ENCODE measurements around the gene CCDC137.

Gene CCDC137

GRCh38 chr17:81701288-81702071 is 34.9 kb downstream of the CCDC137 start:
- DNase-seq (ENCODE audit: low spot score) = no peak

- peak; percentile 91 for DNase-seq (ENCODE audit: low spot score)
Observed at GRCh38 chr17:81702934-81703746, 36.6 kb downstream of the CCDC137 start, which contains the start of gene MRPL12. MRPL12 (plus strand) TSS chr17:81703367; CDS start chr17:81703502, 135 bp downstream.

GRCh38 chr17:81703747-81704654 is 37.5 kb downstream of the CCDC137 start:
- no peak for DNase-seq (ENCODE audit: low spot score)

DNA sequence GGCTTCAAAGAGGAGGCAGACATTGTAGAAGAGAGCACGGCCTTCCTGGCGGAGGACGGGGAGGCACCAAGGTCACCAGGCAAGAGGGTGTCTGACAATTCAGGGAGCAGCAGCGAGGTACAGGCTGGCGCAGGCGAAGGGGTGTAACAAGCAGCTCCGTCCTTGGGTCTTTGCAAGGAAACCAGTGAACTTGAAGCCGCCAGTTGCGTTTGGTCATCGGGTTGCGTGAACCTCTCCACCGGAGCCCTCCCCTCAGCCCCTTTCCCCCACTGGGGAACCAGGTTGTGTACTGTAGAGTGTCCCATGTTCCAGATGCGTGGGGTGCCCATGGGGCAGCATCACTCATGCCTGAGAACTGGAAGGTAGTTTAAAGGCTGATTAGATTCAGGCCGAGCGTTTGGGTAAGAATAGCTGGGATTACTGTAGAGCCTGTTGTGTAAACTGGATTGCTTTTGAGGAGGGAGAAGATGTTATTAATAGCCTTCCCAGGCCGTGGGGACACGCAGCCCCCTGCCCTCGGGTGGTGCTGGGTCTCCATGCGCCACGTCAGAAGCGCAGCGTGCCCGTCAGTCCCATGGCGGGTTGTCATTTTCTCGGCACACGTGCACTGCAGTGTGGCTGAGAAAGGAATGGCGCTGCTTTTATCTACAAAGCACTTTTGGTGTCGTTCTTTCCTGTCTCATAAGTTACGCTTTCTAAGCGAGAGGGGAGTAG is 39.1 kb downstream of the CCDC137 start:
- no peak for DNase-seq (ENCODE audit: low spot score)

DNA sequence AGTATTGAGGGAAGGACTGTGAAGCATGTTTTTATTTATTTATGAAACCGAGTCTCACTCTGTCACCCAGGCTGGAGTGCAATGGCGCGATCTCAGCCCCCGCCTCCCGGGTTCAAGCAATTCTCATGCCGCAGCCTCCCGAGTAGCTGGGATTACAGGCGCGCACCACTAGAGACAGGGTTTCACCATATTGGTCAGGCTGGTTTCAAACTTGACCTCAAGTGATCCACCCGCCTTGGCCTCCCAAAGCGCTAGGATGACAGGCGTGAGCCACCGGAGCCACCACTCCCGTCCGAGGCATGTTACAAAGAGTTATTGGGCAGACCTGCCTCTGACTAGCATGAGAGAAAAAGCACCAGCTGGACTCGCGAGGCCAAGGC is 39.7 kb downstream of the CCDC137 start:
- DNase-seq (ENCODE audit: low spot score) = no peak

- DNase-seq (ENCODE audit: low spot score) = no peak
Observed at GRCh38 chr17:81706757-81707624, 40.5 kb downstream of the CCDC137 start.

- DNase-seq (ENCODE audit: low spot score) = no peak
Observed at GRCh38 chr17:81707725-81708646, 41.4 kb downstream of the CCDC137 start.

DNA sequence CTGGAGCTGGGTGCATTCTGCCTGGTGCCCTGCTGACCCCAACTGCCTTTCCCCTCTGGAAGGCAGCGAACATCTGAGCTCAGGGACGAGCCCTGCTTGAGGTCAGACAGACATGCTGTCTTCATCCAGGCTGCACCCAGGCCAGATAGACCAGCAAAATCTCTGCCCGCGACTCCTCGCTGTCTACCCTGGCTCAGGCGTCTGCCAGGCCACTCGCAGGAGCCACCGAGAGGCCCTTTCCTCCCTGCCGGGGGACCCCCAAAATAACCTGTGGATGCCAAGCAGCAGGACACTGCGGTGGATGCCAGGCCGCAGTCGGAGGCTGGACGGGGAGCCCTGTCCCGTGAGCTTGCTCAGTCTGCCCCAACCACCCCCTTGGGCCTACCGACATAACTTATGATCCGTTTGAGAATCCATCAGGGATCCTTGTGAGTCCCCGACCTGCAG is 42.2 kb downstream of the CCDC137 start:
- no peak for DNase-seq (ENCODE audit: low spot score)

DNA sequence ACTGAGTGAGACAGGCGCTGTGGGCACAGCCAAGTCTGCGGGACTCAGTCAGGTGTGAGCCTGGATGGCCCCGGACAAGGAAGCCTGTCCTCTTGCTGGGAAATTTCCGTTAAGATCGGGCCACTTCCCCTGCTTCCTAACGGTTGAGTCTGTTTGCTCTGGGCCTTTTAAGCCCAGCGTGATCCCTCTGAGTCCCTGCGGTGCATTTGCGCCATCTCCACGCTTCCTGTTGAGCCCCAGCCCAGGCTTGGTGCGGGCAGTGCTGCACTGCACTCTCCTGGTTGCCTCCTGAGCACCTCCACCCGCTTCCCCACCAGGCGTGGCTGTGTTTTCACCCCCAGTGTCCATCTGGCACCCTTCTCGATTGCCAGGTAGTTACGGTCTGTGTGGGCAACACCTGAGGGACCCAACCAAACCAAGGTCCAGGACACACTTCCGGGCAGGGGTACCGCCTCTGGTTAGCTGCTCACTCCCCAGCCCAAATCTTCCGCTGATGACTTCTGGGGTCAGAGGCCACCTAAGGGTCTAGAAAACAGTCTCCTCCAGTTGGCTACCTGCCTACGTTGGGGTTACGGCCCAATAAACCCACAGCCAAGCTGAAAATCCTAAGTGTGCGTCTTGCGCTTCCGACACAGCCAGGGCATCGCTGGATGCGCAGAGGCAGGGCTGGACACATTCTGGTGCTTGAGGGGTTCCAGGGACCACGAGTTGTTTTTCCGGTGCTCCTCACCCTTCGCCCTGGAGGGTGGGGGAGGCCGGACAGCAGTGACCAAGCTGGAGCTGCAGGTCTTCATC is 44.2 kb downstream of the CCDC137 start:
- no peak for DNase-seq (ENCODE audit: low spot score)

GRCh38 chr17:81711814-81712467 is 45.4 kb downstream of the CCDC137 start, which contains the start of gene SLC25A10:
SLC25A10 (plus strand) TSS chr17:81712284; CDS start chr17:81712427, 143 bp downstream.
- peak; percentile 77 for DNase-seq (ENCODE audit: low spot score)

DNA sequence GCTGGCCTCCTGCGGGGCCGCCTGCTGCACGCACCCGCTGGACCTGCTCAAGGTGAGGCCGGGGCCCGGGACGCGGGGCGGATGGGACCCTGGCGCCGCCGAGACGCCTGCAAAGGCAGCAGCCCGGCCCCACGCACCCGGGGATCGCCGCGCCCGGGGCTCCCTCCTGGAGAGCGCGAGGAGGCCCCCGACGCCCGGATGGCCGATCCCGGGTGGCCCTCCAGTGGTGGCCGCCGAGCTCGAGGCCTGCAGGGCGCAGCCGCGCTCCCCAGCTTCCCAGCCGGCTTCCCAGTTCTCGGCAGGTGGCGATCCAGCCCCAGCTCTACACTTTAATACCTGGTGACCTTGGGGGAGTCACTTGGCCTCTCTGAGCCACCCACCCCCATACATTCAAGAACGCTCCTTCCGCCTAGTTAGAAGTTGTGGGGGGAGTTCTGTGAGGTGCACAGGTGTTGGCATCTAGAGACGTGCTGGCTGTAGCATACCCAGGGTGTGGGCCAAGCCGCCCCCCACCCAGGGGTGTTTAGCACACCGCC is 46.0 kb downstream of the CCDC137 start:
- DNase-seq (ENCODE audit: low spot score) = no peak

DNA sequence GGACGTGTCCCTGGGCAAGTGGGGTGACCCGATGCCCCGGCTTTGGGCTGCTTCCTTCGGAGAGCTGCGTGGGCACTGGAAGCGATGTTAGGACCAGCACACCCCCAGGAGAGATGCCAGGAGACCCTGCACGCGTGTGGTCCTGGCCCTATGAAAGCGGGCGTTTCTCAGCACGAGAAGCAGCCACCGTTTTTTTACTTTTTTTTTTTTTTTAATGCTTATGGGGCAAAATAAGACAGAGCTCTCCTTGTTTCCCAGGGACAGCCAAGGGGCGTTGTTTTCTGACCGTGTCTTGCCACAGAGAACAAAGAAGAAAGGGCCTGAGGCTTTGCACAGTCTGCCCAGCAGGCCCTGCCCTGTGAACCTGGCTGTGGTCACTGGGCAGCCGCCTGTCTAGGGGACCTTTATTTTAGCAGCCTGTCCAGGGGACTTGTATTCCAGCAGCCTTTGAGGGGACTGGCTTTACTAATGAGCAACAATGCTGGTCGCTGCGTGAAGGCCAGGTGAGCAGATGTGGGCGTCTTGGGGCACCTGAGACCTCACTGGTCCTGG is 46.5 kb downstream of the CCDC137 start:
- DNase-seq (ENCODE audit: low spot score) = no peak

- no peak for DNase-seq (ENCODE audit: low spot score)
Observed at GRCh38 chr17:81713556-81714411, 47.2 kb downstream of the CCDC137 start.

DNA sequence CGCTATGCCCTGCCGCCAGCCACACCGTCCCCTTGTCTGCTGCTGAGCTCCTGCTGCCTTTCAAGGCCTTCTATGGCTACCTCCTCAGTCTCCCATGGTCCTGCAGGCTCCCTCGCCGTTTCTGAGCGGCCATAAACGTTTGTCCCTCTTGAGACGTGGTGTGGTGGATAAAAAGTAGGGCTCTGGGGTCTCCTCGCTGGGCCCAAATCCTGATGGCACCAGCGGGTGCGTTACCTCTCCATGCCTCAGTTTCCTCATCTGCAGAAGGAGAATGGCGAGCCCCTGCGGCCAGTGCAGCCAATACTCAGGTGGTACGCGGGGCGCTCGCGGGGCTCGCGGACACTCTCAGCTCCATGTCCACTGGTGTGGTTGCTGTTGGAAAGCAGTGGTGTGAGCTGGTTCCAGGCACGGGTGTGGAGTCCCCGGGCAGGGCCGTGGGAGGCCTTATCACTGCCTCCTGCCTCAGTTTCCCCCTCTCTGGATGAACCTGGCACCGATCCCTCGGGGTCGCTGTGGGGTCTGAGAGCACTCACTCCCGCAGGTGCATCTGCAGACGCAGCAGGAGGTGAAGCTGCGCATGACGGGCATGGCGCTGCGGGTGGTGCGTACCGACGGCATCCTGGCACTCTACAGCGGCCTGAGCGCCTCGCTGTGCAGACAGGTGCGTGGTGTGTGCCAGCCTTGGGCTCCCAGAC is 48.0 kb downstream of the CCDC137 start:
- DNase-seq (ENCODE audit: low spot score) = no peak

- no peak for DNase-seq (ENCODE audit: low spot score)
Observed at GRCh38 chr17:81715107-81715871, 48.8 kb downstream of the CCDC137 start.
